HG03432 (cell line): ENCODE measurements around the gene SIRT3.
"Not testable (repeated sequence)": the region's sequence is repeated elsewhere in the genome, so short reads cannot be mapped to it uniquely, and the experiment has no call there.

ENCODE experiments used
- ATAC-seq: cut with Tn5 transposase; IDR thresholded peaks from one replicate; pipeline ENCODE4 v1.9.1; 2021; ENCODE audit warnings: mild to moderate bottlenecking, moderate library complexity; ENCODE audit not compliant: unreplicated experiment

The SIRT3 gene

DNA sequence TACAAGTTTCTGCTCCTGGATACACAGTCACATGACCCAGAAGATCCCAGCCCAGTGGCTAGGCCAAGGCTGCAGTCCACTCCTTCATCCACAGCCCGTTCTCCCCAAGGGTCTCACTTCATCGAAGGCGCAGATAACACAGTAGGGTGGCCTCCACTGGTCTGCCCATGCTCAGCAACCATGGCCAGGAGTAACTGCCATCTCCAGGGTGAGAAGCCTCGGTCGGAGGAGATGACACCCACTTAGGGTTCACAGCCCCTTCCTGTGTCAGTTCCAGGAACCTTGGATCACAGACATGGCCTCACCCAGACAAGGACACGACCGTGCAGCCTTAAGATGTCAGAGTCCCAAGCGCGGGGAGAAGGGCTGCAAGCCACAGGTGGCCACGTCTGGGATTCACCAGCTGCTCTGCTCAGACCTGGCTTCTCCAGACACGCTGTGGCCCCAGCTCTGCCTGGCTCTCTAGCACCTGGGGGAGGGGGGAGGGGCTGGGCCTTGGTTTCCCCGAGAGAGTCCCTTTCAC lies 31.5 kb downstream of the SIRT3 start:
- no peak for ATAC-seq

GRCh38 chr11:203945-204586 lies 32.1 kb downstream of the SIRT3 start:
- no peak for ATAC-seq

DNA sequence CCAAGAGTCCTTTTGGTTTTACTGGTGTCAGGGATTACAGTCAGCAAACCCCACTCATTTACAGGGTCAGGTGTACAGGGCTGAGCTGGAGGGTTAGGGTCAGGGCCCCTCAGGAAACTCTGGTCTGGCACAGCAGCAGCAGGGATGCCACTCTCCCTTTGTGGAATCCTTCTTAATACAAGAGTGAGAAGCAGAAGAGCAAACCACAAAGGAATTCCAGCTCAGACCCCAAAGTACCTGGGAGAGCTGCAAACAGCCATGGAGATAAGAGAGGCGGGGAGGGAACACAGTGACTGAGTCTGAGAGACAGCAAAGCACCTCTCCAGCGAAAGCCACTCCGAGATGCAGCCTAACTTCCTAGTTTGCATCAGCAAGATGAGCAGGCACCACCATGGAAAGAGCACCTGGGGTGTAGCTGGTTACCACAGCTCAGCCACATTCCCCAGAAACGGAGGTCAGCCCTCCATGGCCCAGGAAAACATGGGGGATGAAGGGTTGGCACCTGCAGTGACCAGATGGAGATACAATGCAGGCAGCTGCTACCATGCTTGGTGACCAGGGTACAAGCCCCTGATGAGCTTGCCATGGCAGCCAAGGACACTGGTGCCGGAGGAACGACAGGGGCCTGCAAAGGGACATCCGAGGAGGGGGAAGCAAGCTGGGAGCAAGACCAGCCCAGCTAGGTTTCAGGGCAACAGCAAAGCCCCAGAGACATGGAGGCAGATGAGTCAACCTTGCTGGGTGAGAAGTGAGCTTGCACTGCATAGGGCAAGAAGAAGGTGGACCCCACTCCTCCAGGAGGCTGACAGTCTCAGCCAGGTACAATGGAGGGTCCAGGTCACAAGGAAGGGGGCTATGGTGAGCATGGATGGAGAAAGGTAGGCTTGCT lies 32.8 kb downstream of the SIRT3 start:
- ATAC-seq = no peak

GRCh38 chr11:202490-202889 lies 33.7 kb downstream of the SIRT3 start:
- no peak for ATAC-seq

- ATAC-seq = no peak
Observed at GRCh38 chr11:201966-202365, 34.2 kb downstream of the SIRT3 start.

- no peak for ATAC-seq
Observed at GRCh38 chr11:200224-201003, 35.7 kb downstream of the SIRT3 start.

- no peak for ATAC-seq
Observed at GRCh38 chr11:199782-200181, 36.4 kb downstream of the SIRT3 start.

GRCh38 chr11:199004-199581 lies 37.0 kb downstream of the SIRT3 start:
- ATAC-seq = no peak

DNA sequence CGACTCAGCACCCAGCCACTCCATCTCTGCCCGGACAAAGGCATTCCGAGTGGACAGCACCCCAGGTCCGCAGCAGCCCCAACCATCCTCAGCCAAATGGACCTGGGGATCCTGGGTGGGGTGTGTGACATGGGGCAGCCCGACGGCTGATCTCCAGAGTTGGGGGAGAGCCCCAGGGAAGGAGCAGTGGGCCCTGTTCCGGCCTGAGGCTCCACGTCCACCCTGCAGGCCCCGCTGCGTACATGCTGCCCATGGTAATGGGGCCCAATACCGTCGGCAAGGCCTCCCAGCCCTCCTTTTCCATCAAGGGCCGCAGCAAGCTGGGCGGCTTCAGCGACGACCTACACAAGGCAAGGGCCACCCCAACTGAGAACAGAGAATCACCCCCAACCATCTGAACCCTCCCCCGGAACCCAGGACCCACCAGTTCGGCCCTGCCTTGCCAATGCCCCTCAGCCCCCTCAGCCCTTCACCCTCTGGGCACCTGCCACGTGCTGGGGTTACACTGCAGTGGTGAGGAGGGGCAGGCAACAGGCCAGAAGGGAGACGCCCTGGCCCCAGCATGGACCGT lies 37.8 kb downstream of the SIRT3 start:
- ATAC-seq = no peak

DNA sequence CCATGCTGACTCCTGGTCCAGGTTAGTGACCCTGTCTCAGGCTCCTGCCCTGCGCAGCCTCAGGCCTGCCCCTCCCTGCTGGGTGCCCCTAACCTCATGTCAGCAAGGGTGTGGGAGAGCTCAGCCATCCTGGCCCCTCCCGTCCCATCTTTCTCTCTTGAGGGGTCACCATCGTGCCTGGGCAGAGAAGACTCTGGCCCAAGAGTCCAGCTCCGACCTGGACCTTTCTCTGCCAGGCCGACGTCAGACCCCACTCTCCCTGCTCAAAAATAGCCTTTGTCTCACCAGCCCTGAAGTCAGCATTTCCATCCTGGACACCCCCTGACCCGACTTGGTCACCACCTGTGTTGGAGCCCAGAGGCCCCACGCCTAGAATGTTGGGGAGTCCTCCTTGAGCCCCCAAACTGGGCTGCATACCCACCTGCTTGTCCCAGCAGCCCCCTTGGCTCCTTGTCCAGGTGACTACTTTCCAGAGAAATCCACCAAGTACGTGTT lies 38.4 kb downstream of the SIRT3 start:
- ATAC-seq = no peak

DNA sequence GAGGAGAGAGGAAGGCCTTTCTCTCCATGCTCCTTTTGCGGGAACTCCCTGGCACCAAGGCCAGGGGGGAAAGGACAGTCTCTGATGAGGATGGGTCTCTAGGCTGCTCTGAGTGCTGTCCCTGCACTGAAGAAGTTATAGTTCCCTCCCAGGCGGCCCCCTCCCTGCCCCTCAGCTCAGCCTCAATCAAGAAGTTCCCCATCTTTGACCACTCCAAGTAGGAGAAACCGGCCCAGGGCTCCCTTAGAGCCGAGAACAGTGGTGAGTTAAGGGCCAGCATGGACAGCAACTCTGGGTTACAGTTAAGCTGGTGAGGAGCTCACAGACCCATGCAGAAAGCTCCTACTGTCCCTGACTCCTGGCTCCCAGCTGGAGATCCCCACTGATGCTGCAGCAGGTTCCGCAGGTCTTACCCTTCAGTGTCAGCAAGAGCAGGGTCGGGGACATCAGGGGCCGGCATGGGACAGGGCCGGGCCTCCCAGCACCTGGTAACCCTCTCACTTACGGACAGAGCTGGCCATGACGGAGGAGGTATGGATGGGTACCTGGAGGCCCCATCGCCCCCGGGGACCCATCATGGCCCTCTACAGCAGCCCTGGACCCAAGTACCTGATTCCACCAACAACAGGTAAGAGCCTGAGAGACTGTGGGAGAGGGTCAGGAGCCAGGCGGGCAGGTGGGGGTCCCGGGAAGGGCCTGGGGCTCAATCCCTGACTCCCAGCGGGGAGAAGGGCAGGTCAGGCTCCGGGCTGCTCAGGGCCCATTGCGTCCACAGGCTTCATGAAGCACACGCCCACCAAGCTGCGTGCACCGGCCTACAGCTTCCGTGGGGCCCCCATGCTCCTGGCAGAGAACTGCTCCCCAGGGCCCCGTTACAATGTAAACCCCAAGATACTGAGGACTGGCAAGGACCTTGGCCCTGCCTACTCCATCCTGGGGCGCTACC lies 39.1 kb downstream of the SIRT3 start:
- no peak for ATAC-seq

DNA sequence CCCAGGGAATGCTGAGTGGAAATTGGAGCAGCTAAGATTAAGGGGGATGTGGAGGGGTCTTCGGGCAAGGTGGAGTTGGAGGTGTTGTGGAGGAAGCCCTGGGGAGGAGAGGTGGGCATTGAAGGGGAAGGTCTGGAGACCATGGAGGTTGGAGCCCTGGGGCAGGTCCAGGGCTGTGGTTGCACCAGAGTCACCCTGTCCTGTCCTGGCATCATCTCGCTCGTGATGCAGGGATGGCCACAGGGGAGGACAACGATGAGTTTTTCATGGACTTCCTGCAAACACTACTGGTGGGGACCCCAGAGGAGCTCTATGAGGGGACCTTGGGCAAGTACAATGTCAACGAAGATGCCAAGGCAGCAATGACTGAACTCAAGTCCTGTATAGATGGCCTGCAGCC lies 42.7 kb downstream of the SIRT3 start:
- ATAC-seq = not testable (repeated sequence)

DNA sequence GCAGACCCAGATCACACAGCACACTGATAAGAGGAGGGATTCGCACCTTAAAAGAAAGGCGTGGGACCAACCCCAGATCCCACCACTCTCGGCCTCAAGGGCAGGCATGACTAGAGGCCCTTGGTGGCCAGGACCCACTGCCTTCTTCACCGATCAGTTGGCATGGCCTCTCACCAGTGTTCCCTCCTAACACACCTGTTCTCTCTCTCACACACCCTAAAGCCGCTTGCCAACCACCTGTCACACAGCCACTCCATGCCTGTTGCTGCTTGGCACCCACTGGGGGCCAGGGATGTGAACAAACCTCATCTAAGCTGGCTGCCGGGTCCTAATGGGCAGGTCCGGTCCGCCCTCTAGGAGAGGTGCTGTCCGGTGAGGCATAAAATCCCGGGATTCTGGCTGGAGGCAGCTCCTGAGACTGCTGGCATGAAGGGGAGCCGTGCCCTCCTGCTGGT lies 43.4 kb downstream of the SIRT3 start, which contains the start of gene SCGB1C1:
TSS of gene SCGB1C1 (plus strand) at position 405 of the 455 bp plus-strand sequence. CDS start at position 427, 22 bp downstream.
- ATAC-seq = not testable (repeated sequence)

DNA sequence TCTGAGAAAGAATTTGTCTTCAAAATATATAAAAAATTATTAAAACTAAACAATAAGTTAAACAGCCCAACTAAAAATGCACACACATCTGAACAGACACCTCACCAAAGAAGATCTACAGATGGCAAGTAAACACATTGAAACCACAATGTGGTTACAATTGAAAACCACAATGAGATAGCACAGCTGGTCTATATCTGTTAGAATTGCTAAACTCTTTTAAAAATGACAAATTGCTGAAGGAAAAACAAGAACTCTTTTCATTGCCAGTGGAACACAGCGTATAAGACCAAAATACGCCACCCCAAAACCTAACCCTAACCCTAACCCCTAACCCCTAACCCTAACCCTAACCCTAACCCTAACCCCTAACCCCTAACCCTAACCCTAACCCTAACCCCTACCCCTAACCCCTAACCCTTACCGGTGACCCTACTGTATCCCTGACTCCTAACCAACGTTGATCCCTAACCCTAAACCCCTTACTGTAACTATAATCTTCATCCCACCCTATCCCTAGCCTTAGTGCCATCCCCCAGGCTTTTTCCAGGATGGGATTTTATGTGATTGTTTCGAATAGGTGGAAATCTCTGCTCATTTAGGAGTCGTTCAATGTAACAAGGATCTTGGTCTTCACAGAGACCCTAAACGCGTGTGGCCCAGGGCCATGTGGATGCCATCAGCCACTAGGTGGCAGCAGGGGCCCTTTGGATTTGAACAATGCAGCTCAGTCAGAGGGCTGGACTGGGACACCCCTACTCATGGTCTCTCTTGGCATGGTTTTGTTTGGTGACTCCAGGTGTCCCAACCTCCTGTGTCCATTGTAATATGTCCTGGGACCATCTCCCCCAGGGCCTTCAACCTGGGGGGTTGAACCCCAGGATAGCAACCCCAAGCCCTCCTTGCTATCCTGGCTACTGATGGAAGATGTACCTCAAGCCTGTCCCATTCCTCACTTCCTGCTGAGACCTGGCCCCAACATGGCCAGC lies 44.4 kb downstream of the SIRT3 start:
- ATAC-seq = not testable (repeated sequence)

GRCh38 chr11:190546-190945 lies 45.6 kb downstream of the SIRT3 start:
- not testable (repeated sequence) for ATAC-seq

GRCh38 chr11:189843-190311 lies 46.3 kb downstream of the SIRT3 start:
- peak; percentile 78 for ATAC-seq

- ATAC-seq = peak; percentile 34
Observed at GRCh38 chr11:189200-189783, 46.9 kb downstream of the SIRT3 start.
